HG03558 (cell line): ENCODE results near the gene INCENP.
"Not testable (repeated sequence)": the region's sequence is repeated elsewhere in the genome, so short reads cannot be mapped to it uniquely, and the experiment has no call there.

Experiments
- ATAC-seq: cut with Tn5 transposase; IDR thresholded peaks from one replicate; pipeline ENCODE4 v1.9.1; 2021; ENCODE audit warnings: moderate number of reproducible peaks; ENCODE audit not compliant: unreplicated experiment; ENCODE audit errors: extremely low read depth

The INCENP gene

DNA sequence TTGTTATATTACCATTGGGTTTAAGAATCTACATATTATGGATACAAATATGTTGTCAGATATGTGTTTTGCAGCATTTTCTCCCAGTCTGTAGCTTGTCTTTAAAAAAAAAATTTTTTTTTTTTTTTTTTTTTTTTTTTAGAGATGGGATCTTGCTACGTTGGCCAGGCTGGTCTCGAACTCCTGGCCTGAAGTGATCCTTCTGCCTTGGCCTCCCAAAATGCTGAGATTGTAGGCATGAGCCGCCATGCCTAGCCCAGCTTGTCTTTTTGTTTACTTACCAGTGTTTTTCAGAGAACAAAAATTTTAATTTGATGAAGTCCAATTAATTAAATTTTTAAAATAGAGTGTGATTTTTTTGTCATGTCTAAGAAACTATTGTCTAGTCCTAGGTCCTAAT, 29.8 kb downstream of the INCENP start:
- no peak for ATAC-seq

- ATAC-seq = no peak
These were observed 33.8 kb downstream of the INCENP start for GRCh38 chr11:62157603-62158002.

DNA sequence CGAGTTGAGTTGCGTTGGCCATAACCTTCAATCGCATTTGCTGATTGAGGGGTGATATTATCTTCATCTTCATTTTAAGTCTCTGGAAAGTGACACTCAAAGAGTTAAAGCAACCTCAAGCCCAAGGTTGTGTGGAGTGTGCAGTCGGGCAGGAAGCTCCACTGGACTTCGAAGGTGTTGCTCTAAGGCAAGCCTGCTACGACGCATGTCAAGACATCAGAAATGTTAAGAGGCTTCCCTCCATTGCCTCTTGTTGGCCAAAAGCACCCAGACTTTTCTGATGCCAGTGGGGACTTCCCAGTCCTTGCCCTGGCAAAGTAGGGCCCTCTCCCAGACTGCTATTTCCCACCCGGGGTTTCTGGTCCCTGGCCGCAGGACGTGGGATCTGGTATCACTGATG, 42.6 kb downstream of the INCENP start:
- ATAC-seq = no peak

- no peak for ATAC-seq
These were observed 45.6 kb downstream of the INCENP start for GRCh38 chr11:62169448-62169847.

DNA sequence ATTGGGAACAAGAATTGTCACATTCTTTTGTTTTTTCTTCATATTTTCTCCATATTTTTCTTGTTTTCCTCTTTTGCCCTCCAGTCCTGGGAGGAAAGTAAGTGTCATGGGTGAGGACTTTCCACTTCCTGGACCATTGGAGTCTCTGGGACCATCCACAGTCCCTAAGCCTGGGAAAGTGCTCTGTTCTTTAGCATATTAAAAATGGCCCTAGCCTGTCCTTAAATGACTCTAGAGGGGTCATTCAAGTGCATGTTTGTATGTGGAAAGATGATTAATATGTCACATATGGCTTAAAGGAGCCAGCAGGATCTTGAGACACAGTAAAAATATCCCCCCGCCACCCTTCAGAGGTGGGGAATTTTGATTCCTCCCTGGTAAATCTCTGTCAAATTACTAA, 46.1 kb downstream of the INCENP start:
- ATAC-seq = no peak

DNA sequence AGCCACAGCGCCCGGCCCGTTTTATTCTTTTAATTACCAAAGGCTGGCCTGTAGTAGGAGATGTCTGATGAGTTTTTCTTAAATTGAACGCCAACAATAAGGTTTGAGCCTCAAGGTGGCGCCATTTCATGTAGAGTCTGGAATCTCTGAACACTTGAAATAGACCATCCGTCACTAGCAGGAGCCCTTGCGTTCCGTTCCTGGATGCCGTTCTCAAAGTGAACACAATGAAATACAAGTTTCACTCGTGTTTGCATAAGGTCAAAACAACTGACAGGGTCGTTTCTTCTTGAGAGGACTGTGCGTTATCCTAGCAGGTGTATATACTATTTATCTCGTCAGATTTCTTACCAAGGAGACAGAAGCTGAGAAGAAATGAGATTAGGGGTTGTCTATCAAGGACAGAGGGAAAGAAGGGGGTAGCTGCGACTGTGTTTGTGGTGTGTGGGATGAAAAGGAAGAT, 47.5 kb downstream of the INCENP start:
- ATAC-seq = no peak

GRCh38 chr11:62172294-62172693, 48.5 kb downstream of the INCENP start:
- ATAC-seq = no peak

DNA sequence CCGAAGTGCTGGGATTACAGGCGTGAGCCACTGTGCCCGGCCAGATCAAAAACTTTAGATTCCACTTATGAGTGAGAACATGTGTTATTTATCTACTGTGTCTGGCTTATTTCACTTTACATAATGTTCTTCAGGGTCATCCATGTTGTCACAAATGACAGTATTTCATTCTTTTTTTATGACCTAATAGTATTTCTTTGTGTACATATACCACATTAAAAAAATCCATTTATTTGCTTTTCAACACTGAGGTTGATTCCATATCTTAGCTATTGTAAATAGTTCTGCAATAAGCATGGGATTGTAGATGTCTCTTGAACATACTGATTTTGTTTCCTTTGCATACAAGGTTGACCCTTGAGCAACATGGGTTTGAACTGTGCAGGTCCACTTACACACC, 53.0 kb downstream of the INCENP start:
- no peak for ATAC-seq

DNA sequence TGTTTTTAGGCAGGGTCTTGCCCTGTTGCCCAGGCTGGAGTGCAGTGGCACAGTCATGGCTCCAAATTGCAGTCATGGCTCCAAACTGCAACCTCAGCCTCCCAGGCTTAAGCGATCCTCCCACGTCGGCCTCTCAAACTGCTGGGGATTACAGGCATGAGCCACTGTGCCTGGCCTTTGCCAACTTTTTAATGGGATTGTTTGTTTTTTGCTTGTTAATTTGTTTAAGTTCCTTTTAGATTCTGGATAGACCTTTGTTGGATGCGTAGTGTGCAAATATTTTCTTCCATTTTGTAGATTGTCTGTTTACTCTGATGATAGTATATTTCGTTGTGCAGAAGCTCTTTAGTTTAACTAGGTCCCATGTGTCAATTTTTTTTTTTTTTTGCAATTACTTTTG, 56.2 kb downstream of the INCENP start:
- no peak for ATAC-seq

- no peak for ATAC-seq
These were observed 57.3 kb downstream of the INCENP start for GRCh38 chr11:62181097-62181496.

DNA sequence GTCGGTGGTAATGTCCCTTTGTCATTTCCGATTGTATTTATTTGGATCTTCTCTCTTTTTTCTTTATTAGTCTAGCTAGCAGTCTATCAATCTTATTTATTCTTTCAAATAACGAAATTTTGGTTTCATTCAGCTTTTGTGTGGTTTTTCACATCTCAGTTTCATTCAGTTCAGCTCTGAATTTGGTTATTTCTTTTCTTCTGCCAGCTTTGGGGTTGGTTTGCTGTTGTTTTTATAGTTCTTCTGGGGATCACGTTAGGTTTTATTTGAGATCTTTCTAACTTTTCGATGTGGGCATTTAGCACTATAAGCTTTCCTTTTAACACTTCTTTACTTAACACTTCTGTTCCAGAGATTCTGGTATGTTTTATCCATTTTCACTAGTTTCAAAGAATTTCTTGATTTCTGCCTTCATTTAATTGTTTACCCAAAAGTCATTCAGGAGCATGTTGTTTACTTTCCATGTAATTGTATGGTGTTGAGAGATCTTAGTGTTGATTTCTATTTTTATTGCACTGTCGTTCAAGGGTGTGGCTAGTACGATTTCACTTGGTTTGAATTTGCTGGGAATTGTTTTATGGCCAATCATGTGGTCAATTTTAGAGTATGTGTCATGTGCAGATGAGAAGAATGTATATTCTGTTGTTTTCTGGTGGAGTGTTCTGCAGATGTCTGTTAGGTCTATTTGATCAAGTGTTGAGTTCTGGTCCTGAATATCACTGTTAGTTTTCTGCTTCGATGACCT, 58.5 kb downstream of the INCENP start:
- ATAC-seq = no peak

- ATAC-seq = no peak
These were observed 62.4 kb downstream of the INCENP start for GRCh38 chr11:62186195-62186594.

GRCh38 chr11:62190011-62190410, 66.2 kb downstream of the INCENP start, which contains the start of gene SCGB1D1:
Gene SCGB1D1 (plus strand): TSS chr11:62190216. CDS start chr11:62190285, 69 bp downstream.
- no peak for ATAC-seq

- ATAC-seq = no peak
These were observed 70.1 kb downstream of the INCENP start for GRCh38 chr11:62193952-62194351.

- ATAC-seq = not testable (repeated sequence)
These were observed 71.2 kb downstream of the INCENP start for GRCh38 chr11:62195010-62195409.

- no peak for ATAC-seq
These were observed 72.1 kb downstream of the INCENP start for GRCh38 chr11:62195945-62196344.

DNA sequence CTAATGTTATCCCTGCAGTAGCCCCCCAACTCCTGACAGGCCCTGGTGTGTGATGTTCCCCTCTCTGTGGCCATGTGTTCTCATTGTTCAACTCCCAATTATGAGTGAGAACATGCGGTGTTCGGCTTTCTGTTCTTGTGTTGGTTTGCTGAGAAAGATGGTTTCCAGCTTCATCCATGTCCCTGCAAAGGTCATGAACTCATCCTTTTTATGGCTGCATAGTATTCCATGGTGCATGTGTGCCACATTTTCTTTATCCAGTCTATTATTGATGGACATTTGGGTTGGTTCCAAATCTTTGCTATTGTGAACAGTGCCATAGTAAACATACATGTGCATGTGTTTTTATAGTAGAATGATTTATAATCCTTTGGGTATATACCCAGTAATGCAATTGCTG, 73.6 kb downstream of the INCENP start:
- ATAC-seq = not testable (repeated sequence)

DNA sequence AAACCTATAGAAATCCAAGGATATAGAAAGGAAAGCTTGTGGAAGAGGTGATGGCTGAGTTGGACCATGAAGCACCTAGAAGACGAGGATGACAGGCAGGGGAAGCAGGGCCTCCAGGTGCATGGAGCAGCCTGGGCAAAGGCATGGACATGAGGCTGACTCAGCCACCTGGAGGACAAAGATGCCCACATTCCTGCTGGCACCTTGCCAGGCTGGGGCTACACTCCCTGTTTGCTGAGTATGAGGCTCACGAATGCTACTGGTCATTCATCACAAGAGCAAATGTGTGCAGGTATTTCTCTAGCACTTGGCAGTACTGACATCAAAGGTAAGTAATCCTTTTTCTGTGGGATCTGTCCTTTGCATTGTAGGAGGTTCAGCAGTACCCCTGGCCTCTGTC, 77.6 kb downstream of the INCENP start:
- no peak for ATAC-seq
